ENCODE data around the gene TNPO3. TPM values are rescaled to one million over a fixed set of nuclear protein-coding genes. Genes with fewer than 3 reads are reported as not detected.
A peak's percentile ranks its signal among the peaks of the same experiment; 100 is the strongest.

The TNPO3 gene
- total and polyA plus RNA-seq, 2 donors from 2014 or later, result 20.1 to 35.7 TPM

- H3K9me3 ChIP-seq (ENCODE audit: control insufficient read depth in 2 of 3, insufficient read depth in 1 of 3, low read length in 3 of 3), result no peaks in the 10 kb centered on the region
- no peak overlapping the region for H3K27ac ChIP-seq (ENCODE audit: low read depth in 2 of 2, low read length in 2 of 2)
- no peak overlapping the region for H3K9ac ChIP-seq (ENCODE audit: low read length in 3 of 3)
- DNase-seq (no peak), FAIRE-seq (no peak)
- peaks cover 0 to 15% (median 5%) of the 10 kb centered on the region in 3 donors for H3K4me1 ChIP-seq (ENCODE audit: control insufficient read depth in 2 of 3, insufficient read depth in 2 of 3, low read depth in 1 of 3, low read length in 3 of 3)
- TF ChIP-seq CTCF (IDR thresholded peaks at IDR 0.05; ENCODE audit: borderline replicate concordance, extremely low read depth, insufficient read depth), result no peak
- H3K27me3 ChIP-seq (ENCODE audit: control insufficient read depth, insufficient read depth, low read length), result no peaks in the 10 kb centered on the region
- intact Hi-C loops (cut with DNase I), result no loop called here
- H3K4me3 ChIP-seq (ENCODE audit: low read length in 3 of 3), result no peak overlapping the region
- peaks cover 0 to 4% (median 0%) of the 10 kb centered on the region in 3 donors for H3K36me3 ChIP-seq (ENCODE audit: control insufficient read depth in 2 of 3, insufficient read depth in 3 of 3, low read length in 3 of 3)
Observed at GRCh38 chr7:128906766-128907559, 147.9 kb downstream of the TNPO3 start.

- Histone ChIP-seq H3K4me3 (ENCODE audit: low read length in 3 of 3) (no peak overlapping the region), H3K4me1 (ENCODE audit: control insufficient read depth in 2 of 3, insufficient read depth in 2 of 3, low read depth in 1 of 3, low read length in 3 of 3) (peaks cover 0 to 12% (median 5%) of the 10 kb centered on the region in 3 donors), H3K27me3 (ENCODE audit: control insufficient read depth, insufficient read depth, low read length) (no peaks in the 10 kb centered on the region), H3K36me3 (ENCODE audit: control insufficient read depth in 2 of 3, insufficient read depth in 3 of 3, low read length in 3 of 3) (peaks cover 0 to 4% (median 0%) of the 10 kb centered on the region in 3 donors), H3K9me3 (ENCODE audit: control insufficient read depth in 2 of 3, insufficient read depth in 1 of 3, low read length in 3 of 3) (no peaks in the 10 kb centered on the region), H3K27ac (ENCODE audit: low read depth in 2 of 2, low read length in 2 of 2) (no peak overlapping the region), H3K9ac (ENCODE audit: low read length in 3 of 3) (no peak overlapping the region)
- DNase-seq, result no peak
- no peak for TF ChIP-seq CTCF (IDR thresholded peaks at IDR 0.05; ENCODE audit: borderline replicate concordance, extremely low read depth, insufficient read depth)
- intact Hi-C loops (cut with DNase I), result no loop called here
- no peak for FAIRE-seq
Observed at GRCh38 chr7:128906001-128906765, 148.7 kb downstream of the TNPO3 start.

GRCh38 chr7:128904381-128905197 lies 150.3 kb downstream of the TNPO3 start:
- no peaks in the 10 kb centered on the region for H3K27me3 ChIP-seq (ENCODE audit: control insufficient read depth, insufficient read depth, low read length)
- FAIRE-seq (no peak), DNase-seq (peak in 2 of 5 donors; percentile 41 to 72)
- H3K27ac ChIP-seq (ENCODE audit: low read depth in 2 of 2, low read length in 2 of 2), result no peak overlapping the region
- peaks cover 0 to 6% (median 3%) of the 10 kb centered on the region in 3 donors for H3K4me1 ChIP-seq (ENCODE audit: control insufficient read depth in 2 of 3, insufficient read depth in 2 of 3, low read depth in 1 of 3, low read length in 3 of 3)
- no peak overlapping the region for H3K9ac ChIP-seq (ENCODE audit: low read length in 3 of 3)
- intact Hi-C loops (cut with DNase I), result no loop called here
- H3K9me3 ChIP-seq (ENCODE audit: control insufficient read depth in 2 of 3, insufficient read depth in 1 of 3, low read length in 3 of 3), result peaks cover 0 to under 1% (median 0%) of the 10 kb centered on the region in 3 donors
- peaks cover 0 to 4% (median 0%) of the 10 kb centered on the region in 3 donors for H3K36me3 ChIP-seq (ENCODE audit: control insufficient read depth in 2 of 3, insufficient read depth in 3 of 3, low read length in 3 of 3)
- TF ChIP-seq CTCF (IDR thresholded peaks at IDR 0.05; ENCODE audit: borderline replicate concordance, extremely low read depth, insufficient read depth), result peak; percentile 76
- H3K4me3 ChIP-seq (ENCODE audit: low read length in 3 of 3), result no peak overlapping the region

Other genes with a start within 250 kb of the TNPO3 start
- gene FLNC, start 224.7 kb downstream of the TNPO3 start, total RNA-seq, result 12.2 TPM
- gene FLNC, start 224.7 kb downstream of the TNPO3 start, polyA plus RNA-seq (ENCODE audit: insufficient read depth, low read depth, low replicate concordance), result 2.8 TPM
- gene ATP6V1F, start 192.3 kb downstream of the TNPO3 start, total RNA-seq, result 161 TPM
- 684 TPM for gene ATP6V1F, start 192.3 kb downstream of the TNPO3 start, polyA plus RNA-seq (ENCODE audit: insufficient read depth, low read depth, low replicate concordance)
- 44.6 TPM for gene KCP, start 144.4 kb downstream of the TNPO3 start, total RNA-seq
- 7.7 TPM for gene KCP, start 144.4 kb downstream of the TNPO3 start, polyA plus RNA-seq (ENCODE audit: insufficient read depth, low read depth, low replicate concordance)
- 27.1 TPM for gene IRF5, start 117.2 kb downstream of the TNPO3 start, total RNA-seq
- gene IRF5, start 117.2 kb downstream of the TNPO3 start, polyA plus RNA-seq (ENCODE audit: insufficient read depth, low read depth, low replicate concordance), result 13.0 TPM
- gene TSPAN33, start 89.6 kb upstream of the TNPO3 start, total RNA-seq, result 54.9 TPM
- gene TSPAN33, start 89.6 kb upstream of the TNPO3 start, polyA plus RNA-seq (ENCODE audit: insufficient read depth, low read depth, low replicate concordance), result 316 TPM
- 13.2 TPM for gene SMO, start 133.5 kb upstream of the TNPO3 start, total RNA-seq
- 20.8 TPM for gene SMO, start 133.5 kb upstream of the TNPO3 start, polyA plus RNA-seq (ENCODE audit: insufficient read depth, low read depth, low replicate concordance)
- 25.2 TPM for gene AHCYL2, start 169.9 kb upstream of the TNPO3 start, total RNA-seq
- gene AHCYL2, start 169.9 kb upstream of the TNPO3 start, polyA plus RNA-seq (ENCODE audit: insufficient read depth, low read depth, low replicate concordance), result 19.5 TPM